GM12891 (cell line): ENCODE measurements around the gene THSD4.

ENCODE experiments used
- POLR2A ChIP-seq: IDR thresholded peaks from 2 replicates; pipeline ENCODE4 v1.6.1; 2011; ENCODE audit warnings: low read depth, low read length, control low read depth
- POLR2AphosphoS5 ChIP-seq: IDR thresholded peaks from 2 replicates; pipeline ENCODE4 v1.6.1; 2011; ENCODE audit warnings: low read depth, low read length, control low read depth

DNA sequence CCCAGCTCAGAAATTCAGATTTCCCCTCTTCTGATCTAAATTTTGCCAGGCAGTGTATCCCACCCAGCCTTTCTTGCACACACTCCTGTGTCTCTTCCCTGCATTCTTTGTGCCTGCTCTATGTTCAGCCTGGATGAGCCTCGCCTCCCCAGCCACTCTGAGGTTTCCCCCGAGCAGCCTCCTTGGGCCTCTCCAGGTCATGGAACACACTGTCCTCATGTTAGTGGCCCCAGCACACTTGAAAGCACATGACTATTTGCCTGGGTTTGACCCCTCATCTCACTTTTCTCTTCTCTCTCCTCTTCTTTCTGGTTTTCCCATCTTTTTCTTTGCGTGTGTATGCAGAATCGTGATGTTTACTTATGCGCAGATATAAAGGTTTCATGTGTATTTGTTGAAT is 3.1 kb downstream of the THSD4 start:
- TF ChIP-seq POLR2AphosphoS5 (no peak), POLR2A (no peak)
